A549 treated with DMSO at 1 μM for 4 hours (cell line): ENCODE results near the gene GLO1. TPM values are rescaled to one million over a fixed set of nuclear protein-coding genes. Genes with fewer than 3 reads are reported as not detected.

Experiments used
- total RNA-seq: library from RNA; stranded (reverse); fragments of 200-300 nt; extraction: Qiagen RNA extraction; gene quantifications from 5 replicates; pipeline ENCODE4 v1.2.3, GENCODE V29; 2022; ENCODE audit warnings: low read depth

GLO1 gene
- 86.6 to 112 TPM (median 100 TPM) in 5 replicates for total RNA-seq

GRCh38 chr6:38702558-38703397, at the start of gene GLO1:
Gene GLO1, minus strand, starts transcription at chr6:38703145. Its CDS starts 91 bp downstream, at chr6:38703054.

GRCh38 chr6:38715016-38715689, 12.2 kb upstream of the GLO1 start, which contains the start of gene DNAH8:
Gene DNAH8, plus strand, starts transcription at chr6:38715311. Its CDS starts 7,499 bp downstream, at chr6:38722810.

GRCh38 chr6:38639498-38640215, 63.3 kb downstream of the GLO1 start, which contains the start of gene BTBD9:
Gene BTBD9, minus strand, starts transcription at chr6:38639929.

Other genes with a start within 250 kb of the GLO1 start
- gene BTBD9, start 63.2 kb downstream of the GLO1 start, total RNA-seq = 2.3 to 3.6 TPM (median 2.6 TPM) in 5 replicates
- gene DNAH8, start 12.2 kb upstream of the GLO1 start, total RNA-seq = not detected in 5 replicates